Cerebellar nuclear complex (tissue), 1 donor: ENCODE data around the gene TMEM135.

Source experiments
- DNase-seq, 2 experiments: peaks; one replicate each; lab custom pipeline; 2025; lab: John Stamatoyannopoulos, UW

Gene TMEM135

GRCh38 chr11:87194985-87195820, 157.5 kb downstream of the TMEM135 start:
- no peak for DNase-seq

- DNase-seq = no peak
Observed at GRCh38 chr11:87198266-87198881, 160.6 kb downstream of the TMEM135 start.

- DNase-seq = no peak
Observed at GRCh38 chr11:87201376-87201775, 163.6 kb downstream of the TMEM135 start.

GRCh38 chr11:87203907-87204602, 166.3 kb downstream of the TMEM135 start:
- DNase-seq = no peak

- DNase-seq = no peak
Observed at GRCh38 chr11:87212891-87213290, 175.2 kb downstream of the TMEM135 start.

GRCh38 chr11:87213444-87213843, 175.7 kb downstream of the TMEM135 start:
- DNase-seq = no peak

- no peak for DNase-seq
Observed at GRCh38 chr11:87215236-87215635, 177.5 kb downstream of the TMEM135 start.

- DNase-seq = no peak
Observed at GRCh38 chr11:87219266-87219665, 181.5 kb downstream of the TMEM135 start.

GRCh38 chr11:87223816-87224215, 186.1 kb downstream of the TMEM135 start:
- DNase-seq = no peak

- DNase-seq = no peak
Observed at GRCh38 chr11:87224486-87224885, 186.8 kb downstream of the TMEM135 start.

GRCh38 chr11:87228820-87229219, 191.1 kb downstream of the TMEM135 start:
- DNase-seq = no peak

- no peak for DNase-seq
Observed at GRCh38 chr11:87230995-87231394, 193.3 kb downstream of the TMEM135 start.

- DNase-seq = no peak
Observed at GRCh38 chr11:87232320-87232719, 194.6 kb downstream of the TMEM135 start.

GRCh38 chr11:87235366-87235765, 197.6 kb downstream of the TMEM135 start:
- no peak for DNase-seq

GRCh38 chr11:87236368-87236767, 198.6 kb downstream of the TMEM135 start:
- DNase-seq = no peak

GRCh38 chr11:87239001-87239400, 201.3 kb downstream of the TMEM135 start:
- DNase-seq = no peak

GRCh38 chr11:87239531-87239930, 201.8 kb downstream of the TMEM135 start:
- no peak for DNase-seq

GRCh38 chr11:87251560-87251959, 213.8 kb downstream of the TMEM135 start:
- DNase-seq = no peak

GRCh38 chr11:87252869-87253268, 215.1 kb downstream of the TMEM135 start:
- DNase-seq = no peak

- no peak for DNase-seq
Observed at GRCh38 chr11:87254562-87254961, 216.8 kb downstream of the TMEM135 start.

GRCh38 chr11:87255589-87255988, 217.9 kb downstream of the TMEM135 start:
- DNase-seq = no peak

- no peak for DNase-seq
Observed at GRCh38 chr11:87256694-87257340, 219.1 kb downstream of the TMEM135 start.
